Activated CD4-positive, alpha-beta T cell treated with anti-CD3 and anti-CD28 coated beads for 48 hours (primary cell): Measurements from ENCODE around the gene RRN3.
"Not testable (repeated sequence)": the region's sequence is repeated elsewhere in the genome, so short reads cannot be mapped to it uniquely, and the experiment has no call there.

Experiments
- DNase-seq: peaks from one replicate; pipeline ENCODE4 v3.0.0-alpha.2; 2020

The RRN3 gene, protein sequence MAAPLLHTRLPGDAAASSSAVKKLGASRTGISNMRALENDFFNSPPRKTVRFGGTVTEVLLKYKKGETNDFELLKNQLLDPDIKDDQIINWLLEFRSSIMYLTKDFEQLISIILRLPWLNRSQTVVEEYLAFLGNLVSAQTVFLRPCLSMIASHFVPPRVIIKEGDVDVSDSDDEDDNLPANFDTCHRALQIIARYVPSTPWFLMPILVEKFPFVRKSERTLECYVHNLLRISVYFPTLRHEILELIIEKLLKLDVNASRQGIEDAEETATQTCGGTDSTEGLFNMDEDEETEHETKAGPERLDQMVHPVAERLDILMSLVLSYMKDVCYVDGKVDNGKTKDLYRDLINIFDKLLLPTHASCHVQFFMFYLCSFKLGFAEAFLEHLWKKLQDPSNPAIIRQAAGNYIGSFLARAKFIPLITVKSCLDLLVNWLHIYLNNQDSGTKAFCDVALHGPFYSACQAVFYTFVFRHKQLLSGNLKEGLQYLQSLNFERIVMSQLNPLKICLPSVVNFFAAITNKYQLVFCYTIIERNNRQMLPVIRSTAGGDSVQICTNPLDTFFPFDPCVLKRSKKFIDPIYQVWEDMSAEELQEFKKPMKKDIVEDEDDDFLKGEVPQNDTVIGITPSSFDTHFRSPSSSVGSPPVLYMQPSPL

DNA sequence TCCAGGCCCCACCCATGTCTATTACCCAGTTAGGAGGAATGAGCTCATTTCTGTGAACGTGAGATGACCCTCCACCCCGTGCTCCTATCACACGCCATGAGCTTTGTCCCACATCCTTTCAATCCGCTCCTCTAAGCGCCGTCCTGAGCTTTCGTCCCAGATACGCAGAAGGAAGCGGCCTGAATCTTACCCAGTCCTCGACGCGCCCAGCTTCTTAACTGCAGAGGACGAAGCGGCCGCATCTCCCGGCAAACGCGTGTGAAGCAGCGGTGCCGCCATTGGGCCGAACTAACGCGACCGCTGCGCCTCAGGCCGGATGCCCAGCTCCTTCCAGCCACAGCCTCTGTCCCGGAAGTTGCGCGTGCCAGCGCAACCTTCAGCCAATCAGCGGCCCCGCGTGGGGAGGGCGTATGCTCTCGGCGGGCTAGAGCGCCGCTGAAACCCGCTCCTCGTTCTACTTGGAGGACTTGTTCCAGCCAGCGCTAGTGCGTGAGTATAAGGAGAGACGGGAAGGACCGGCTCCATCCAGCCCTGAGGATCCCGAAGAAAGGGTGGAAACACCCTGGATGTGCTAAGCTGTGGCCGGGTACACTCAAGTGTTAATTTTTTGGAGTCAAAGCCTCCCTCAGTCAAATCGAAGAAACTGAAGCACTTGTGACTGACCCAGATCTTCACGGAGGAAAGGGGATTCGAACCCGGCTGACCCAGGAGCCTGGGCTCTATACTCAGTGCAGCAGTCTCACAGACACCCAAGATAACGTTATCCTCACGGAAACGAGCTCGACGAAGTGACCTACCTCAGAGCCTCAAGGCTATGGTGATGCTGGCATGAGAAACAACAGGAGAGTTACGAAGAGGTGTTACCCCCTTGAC is at the start of gene RRN3:
TSS of gene RRN3 (minus strand) at position 318 of the 873 bp plus-strand sequence. CDS start at position 279, 39 bp downstream.
- DNase-seq, result peak; percentile 94

- DNase-seq, result not testable (repeated sequence)
These were observed 49.6 kb upstream of the RRN3 start for GRCh38 chr16:15143601-15144091.

- DNase-seq, result not testable (repeated sequence)
These were observed 49.0 kb upstream of the RRN3 start for GRCh38 chr16:15142891-15143600.

- not testable (repeated sequence) for DNase-seq
These were observed 48.2 kb upstream of the RRN3 start for GRCh38 chr16:15142107-15142890.

- DNase-seq, result no peak
These were observed 47.5 kb upstream of the RRN3 start for GRCh38 chr16:15141586-15141985.

- DNase-seq, result not testable (repeated sequence)
These were observed 46.6 kb upstream of the RRN3 start for GRCh38 chr16:15140444-15141365.

- not testable (repeated sequence) for DNase-seq
These were observed 43.4 kb upstream of the RRN3 start for GRCh38 chr16:15137514-15137913.

DNA sequence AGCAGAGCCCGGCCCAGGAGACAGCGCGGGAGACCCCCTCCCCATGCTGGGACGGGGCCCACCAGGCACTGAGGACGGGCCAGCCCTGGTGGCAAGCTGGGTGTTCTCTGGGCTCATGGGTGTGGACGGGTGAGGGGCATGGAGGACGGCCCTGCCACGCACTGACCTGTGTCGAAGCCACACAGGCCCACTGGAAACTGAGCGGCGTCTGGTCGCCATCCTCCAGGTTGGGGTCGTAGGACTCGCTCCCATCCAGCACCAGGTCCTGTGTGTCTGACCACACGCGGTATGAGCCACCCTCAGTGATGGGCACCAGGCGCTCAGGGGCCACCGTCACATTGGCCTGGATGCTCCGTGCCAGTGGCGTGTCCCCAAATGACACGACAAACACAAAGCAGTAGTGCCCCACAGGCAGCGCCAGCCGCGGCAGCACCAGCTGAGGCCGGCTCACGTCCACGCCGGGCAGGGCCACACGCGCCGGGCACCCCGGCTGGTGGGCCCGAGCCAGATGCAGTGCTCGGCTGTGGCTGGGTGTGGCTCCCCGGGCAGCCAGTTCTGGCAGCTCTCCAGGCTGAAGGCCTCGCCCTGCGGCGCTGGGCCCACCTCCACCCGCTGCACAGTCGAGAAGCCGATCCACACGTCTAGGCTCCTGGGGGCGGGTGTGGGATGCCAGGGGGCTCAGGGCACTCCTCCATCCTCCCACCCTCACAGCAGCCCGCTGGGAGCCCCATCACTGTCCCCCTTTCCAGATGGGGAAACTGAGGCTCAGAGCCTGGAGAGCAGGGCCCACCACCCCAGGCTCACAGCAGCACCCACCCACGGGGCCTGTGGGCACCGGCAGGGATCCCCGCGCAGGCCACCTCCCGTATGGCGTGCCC is 41.6 kb upstream of the RRN3 start:
- not testable (repeated sequence) for DNase-seq

DNA sequence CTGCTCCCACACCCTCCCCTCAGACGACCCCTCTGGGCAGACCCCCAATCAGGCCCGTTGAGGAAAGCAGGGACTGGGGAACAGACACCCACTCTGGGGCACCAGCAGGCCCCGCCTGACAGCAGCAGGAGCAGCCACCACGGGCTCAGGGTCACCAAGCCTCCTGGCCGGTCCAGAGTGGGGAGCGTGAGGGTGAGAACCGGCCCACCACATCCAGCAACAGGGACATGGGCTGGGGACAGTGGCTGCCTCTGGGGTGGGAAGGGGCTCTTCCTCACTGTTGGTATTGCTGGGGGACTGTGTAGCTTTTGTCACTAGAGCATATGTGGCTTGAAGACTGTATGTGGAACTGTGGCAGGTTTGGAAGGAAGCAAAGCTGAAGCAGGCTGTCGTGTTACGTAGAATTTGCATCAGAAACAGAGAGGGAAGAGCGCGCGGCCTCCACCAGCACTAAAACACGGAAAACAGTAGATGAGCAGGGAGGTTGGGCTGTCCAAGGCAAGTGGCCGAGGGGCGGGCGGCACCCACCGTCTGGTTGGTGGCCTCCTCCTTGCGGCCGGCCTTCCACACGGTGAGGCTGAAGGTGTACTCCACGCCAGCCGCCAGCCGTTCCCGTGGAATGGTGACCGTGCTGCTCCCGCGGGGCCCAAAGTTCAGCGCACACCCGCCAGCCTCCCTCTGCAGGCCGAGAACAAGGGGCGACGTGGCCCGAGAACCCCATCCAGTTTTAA is 40.8 kb upstream of the RRN3 start:
- not testable (repeated sequence) for DNase-seq

DNA sequence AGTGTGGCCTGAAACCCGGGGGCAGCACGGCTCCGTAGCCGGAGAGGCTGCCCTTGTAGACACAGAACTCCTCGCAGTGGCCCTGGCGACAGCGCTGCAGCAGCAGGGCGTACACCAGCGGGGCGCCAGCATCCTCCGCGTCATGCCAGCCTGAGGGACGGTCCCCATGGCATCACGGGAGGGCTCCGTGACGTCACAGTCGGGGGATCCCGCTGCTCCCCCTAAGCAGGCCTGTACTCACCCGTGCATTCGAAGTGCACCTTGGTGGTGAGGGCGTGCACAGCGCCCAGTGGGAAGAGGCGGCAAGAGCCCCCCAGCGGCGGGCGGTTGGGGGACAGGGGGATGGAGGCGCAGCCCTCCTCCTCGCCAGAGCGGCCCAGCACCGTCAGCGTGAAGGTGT is 39.5 kb upstream of the RRN3 start:
- not testable (repeated sequence) for DNase-seq

DNA sequence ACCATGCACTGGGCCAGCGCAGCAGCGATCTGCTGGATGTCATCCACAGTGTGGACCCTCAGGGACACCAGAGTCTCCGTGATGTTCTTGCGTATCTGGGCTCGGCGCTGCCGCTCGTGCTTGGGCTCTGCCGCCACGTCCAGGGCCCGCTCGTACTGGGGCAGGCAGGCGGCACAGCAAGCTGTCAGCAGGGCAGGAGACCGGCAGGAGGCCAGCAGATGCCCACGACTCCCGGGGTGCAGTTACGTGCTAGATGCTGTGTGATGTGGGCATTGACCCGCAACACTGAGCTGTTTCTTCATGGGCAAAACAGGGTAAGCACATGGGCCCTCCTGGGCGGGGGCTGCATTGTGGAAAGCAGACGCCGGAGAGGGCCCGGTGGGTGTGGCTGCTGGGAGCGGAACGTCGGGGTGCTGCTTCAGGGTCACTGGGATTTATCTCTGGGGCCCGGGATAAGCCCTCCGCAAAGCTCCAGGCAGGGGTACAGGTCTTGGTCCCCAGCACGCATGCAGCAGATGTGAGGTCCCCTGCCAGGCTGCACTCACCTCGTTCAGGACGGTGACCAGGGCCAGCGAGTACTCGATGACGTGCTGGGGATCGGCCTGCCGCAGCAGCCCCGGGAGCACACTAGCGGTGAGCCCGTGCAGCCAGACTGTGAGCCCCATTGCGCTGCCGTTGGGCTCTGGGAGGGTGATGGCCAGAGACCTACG is 38.8 kb upstream of the RRN3 start:
- DNase-seq, result not testable (repeated sequence)

DNA sequence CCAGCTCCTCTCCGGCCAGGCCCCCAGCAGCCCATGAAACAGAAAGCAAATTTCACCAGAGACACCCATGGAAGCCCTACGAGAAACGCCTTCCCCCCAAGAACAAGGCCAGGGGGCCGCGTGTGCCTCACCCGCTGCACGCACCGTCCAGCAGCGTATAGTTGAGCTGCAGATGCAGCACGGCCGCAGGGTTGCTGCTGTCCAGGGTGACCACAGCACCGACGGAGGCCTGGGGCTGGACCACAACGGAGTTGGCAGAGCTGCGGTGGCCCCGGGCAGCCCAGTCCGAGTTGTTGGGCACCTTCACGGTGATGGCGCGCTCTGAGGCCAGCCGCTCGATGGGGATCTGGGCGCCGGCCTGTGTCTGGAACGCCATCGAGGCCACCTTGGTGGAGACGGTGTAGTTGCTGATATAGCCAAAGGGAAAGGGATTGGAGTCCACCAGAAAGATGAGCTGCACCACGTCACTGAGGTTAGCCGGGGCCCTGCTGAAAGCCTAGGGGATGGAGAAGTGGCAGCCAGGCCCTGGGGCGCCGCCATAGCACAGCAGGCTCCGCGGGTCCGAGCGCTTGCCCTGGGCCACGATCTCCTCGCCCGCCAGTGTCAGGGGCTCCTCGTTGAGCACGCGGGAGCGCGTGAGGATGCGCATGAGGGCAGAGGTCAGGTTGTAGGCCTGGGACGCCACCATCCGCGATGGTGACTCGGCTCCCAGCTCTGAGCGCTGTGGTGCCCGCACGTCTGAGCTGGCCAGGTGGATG is 37.0 kb upstream of the RRN3 start:
- not testable (repeated sequence) for DNase-seq

GRCh38 chr16:15130256-15130932 is 36.3 kb upstream of the RRN3 start:
- DNase-seq, result not testable (repeated sequence)

GRCh38 chr16:15127641-15128425 is 33.8 kb upstream of the RRN3 start:
- DNase-seq, result not testable (repeated sequence)

GRCh38 chr16:15100372-15100987 is 6.4 kb upstream of the RRN3 start:
- not testable (repeated sequence) for DNase-seq
